ENCODE measurements around the gene ARMC2.
A peak's percentile ranks its signal among the peaks of the same experiment; 100 is the strongest.
"Not testable (repeated sequence)": the region's sequence is repeated elsewhere in the genome, so short reads cannot be mapped to it uniquely, and the experiment has no call there.

Gene ARMC2

GRCh38 chr6:108916026-108916686 is 67.9 kb downstream of the ARMC2 start:
- no peak for DNase-seq (ENCODE audit: low read depth in 2 of 2)

DNA sequence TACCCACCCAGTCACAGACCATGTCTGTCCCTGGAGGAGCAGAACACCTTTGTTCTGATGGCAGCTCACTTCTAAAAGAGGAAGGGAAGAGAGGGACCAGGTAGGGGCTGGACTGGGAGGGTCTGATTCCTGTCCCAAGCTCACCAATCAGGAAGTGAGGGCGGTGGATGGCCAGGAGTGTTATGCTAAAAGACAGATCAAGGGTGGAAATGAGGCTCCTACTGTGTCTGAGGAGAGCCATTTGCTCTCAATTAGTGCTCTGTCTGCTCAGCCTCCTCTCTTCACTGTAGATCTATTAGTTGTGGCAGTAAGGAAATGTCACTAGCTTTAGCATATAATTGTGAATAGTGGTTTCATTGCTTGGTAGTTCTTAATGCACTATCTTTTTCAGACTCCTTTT is 72.5 kb downstream of the ARMC2 start:
- no peak for DNase-seq (ENCODE audit: low read depth in 2 of 2)

DNA sequence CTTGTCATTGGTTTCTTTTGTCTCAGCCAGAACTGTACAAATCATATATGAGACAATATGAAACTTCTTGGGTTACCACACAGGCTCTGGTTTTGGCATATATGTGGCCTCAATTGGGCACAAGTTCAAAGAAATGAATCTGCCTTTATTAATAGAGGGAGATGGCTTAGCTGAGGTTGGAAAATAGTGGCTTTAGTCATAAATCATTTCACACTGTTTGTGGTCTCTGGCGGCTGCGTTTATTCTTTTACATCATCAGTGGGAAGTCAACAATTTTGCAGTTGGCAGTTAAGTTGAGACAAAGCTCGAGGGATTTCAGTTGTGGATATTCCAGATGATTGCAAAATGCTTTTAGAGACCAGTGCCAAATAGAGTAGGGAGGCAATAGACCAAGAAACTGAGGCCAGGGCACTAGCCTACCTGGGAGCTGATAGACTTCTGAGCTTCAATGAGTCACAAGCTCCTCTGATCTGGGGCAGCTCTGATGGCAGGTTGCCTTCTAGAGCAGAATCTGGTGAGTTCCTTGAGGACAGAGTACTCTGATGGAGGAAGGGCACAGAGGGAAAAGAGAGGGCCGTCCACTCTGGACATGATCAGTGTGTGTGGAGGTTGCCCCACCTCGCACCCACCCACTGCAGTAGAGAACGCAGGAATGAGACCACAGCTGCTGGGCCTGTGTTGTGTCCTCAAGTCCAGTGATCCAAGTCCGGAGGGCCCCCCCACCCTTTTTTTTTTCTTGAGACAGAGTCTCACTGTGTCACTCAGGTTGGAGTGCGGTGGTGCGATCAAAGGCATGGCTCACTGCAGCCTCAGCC is 73.5 kb downstream of the ARMC2 start:
- DNase-seq (ENCODE audit: low read depth in 2 of 2): peak; percentile 12 to 15

DNA sequence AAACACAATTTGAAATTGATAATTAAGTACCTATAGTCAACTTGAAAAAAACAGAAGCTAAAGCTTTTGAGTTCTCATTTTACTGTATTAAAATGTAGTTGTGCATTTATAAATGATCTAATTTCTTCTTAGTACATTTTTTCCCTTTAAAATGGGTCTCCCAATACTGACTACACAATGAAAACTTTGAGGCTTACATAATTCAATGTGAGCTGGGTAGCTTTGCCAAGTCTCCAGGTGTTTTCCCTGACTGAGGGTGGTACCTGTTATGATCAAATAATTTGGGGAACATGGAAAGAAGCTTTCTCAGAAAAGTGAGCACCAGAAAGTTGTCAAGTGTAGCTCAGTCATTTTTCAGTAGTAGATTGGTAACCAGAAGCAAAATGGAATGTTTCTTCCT is 74.3 kb downstream of the ARMC2 start:
- no peak for DNase-seq (ENCODE audit: low read depth in 2 of 2)

- no peak for DNase-seq (ENCODE audit: low read depth in 2 of 2)
These were observed 79.7 kb downstream of the ARMC2 start for GRCh38 chr6:108927927-108928326.

DNA sequence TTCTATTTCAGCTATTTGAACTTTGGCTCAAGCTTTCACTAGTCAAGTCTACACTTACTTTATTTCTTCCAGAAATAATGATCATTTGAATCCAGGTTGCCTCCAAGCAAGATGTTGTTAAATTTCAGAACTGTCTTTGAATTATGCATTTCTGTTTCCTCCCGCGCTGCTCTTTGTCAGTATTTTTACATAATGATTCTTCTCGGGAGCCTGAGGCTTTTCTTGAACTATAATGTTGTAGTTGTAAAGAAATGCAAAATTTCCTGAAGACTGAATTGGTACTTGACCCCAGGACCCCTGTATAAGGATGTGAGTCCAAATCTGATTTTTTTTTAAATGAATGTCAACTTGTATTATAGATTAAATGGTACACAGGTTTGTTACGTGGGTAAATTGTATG is 80.4 kb downstream of the ARMC2 start:
- DNase-seq (ENCODE audit: low read depth in 2 of 2): no peak

DNA sequence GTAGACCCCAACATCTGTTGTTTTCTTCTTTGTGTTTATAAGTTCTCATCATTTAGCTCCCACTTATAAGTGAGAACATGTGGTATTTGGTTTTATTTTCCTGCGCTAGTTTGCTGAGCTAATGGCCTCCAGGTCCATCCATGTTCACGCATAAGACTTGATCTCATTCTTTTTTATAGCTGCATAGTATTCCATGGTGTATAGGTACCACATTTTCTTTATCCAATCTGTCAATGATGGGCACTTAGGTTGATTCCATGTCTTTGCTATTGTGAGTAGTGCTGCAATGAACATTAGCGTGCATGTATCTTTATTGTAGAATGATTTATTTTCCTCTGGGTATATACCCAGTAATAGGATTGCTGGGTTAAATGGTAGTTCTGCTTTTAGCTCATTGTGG is 82.9 kb downstream of the ARMC2 start:
- DNase-seq (ENCODE audit: low read depth in 2 of 2): not testable (repeated sequence)

GRCh38 chr6:108937170-108937569 is 88.9 kb downstream of the ARMC2 start:
- DNase-seq (ENCODE audit: low read depth in 2 of 2): no peak

- no peak for DNase-seq (ENCODE audit: low read depth in 2 of 2)
These were observed 92.5 kb downstream of the ARMC2 start for GRCh38 chr6:108940741-108941140.

- DNase-seq (ENCODE audit: low read depth in 2 of 2): no peak
These were observed 93.1 kb downstream of the ARMC2 start for GRCh38 chr6:108941281-108941680.

GRCh38 chr6:108941859-108942258 is 93.6 kb downstream of the ARMC2 start:
- DNase-seq (ENCODE audit: low read depth in 2 of 2): no peak

GRCh38 chr6:108942556-108943492 is 94.6 kb downstream of the ARMC2 start:
- peak; percentile 36 to 41 for DNase-seq (ENCODE audit: low read depth in 2 of 2)

DNA sequence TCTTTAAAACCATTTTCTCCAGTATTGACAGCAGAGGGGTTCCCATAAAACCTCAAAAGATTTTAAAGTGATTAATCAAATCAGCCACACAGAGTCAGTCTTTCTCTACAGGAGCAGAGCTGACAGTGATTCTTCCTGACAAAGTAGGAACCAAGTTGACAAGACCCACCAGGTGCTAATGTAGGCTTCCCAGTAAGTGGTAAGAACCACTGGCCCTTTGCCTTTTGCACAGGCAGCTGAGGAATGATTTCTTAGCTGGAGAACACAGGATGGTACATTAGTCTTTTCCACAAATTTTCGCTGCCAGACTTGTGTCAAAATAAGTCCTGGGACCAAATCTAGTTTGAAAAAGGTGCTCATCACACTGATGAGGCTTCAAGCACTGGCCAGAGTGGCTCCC is 95.8 kb downstream of the ARMC2 start:
- DNase-seq (ENCODE audit: low read depth in 2 of 2): no peak

DNA sequence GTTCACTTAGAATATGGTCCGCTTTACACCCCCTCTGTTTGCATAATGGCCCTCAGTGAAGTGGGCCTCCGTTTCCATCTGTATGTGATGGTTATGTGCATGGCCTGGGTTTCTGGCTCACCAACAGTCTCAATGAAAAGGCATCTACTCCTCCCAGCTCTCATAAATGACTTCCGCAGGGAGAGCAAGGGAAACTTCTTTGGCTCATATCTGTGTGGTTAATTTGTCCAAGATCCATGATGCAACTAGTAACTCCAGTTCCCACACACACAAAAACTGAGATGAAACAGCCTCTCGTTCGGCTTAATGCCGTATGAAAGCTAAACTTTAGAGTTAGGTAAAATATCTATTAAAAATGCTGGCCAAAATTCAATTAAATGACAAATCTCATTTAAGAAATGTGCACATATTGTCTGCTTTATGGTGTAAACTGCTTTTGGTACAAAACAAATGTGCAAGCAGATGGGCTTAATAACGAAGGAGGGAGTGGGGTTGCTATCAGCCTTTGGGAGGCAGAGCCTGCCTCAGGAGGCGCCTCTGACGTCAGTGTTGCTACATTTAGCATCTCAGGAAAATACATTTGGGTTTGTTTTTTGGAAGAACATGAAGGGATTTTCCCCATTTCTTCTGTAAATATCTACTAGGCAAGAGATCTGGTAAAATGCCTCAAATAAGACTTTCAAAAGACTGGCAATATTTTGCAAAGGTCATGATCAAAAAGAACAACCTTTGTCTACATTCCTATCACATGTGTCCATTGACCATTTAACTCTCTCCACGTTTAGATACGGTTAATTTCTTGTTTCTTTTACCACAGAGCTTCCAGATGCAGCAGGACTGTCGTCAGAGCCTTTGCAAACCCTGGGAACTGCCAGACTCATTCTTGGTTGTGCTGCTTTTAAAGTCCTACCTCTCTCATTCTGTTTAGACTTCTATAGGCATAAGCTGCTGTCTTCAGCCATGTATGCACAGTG is 96.8 kb downstream of the ARMC2 start:
- no peak for DNase-seq (ENCODE audit: low read depth in 2 of 2)

DNA sequence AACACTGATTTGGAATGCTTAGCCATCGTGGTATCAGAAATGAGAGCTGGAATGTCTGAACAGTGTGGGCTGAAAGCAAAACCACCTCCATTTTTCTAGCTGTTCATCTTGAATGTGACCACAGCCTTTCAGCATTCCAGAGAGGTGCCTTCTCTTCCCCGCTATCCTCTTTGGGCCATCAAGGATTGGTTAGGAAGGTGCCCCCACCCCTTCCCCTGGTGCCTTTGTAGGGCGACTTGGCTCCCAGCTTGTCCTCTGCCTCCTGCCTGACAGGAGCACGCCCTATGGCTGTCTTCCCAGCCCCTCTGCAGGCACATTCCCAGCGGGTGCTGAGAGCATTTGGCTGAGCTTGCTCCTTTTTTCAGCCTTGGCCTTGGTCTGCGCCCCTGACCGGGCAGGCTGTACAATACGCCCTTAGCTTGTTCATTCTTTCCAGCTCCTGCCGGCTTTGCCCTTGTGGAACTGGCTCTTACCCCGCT is 97.5 kb downstream of the ARMC2 start:
- no peak for DNase-seq (ENCODE audit: low read depth in 2 of 2)

- DNase-seq (ENCODE audit: low read depth in 2 of 2): no peak
These were observed 98.5 kb downstream of the ARMC2 start for GRCh38 chr6:108946695-108947094.

DNA sequence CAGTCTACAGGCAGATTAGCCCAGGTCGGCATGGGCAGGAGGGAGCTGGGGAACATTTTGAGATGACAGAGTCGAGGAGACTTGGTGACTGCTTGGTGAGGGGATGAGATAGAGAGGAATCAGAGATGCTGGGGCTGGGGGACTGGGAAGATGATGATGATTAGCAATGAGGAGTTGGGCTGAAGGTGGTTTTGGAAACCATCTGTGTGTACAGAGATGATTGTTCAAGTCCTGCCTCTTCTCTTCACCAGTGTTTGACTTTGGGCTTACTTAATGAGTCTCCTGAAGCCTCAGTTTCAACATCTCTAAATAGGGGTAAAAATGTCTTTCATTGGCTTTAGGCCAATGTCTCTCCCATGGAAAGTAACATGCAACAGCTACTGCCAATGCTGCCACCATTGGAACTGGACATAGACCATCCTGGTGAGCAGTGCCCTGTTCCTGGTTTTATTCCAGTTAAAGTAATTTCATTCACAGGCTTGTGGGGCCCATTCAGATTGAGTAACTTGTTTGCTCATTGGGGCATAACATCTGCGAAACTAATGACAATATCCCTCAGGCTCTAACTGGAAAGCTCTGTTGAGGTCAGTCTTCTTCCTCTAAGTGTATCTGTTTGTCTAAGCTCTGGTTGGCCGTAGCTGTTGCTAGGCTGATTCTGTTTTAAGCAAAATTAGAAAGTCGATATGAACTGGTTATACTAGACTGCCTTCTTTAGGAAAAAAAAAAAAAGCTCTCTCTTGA is 99.1 kb downstream of the ARMC2 start:
- DNase-seq (ENCODE audit: low read depth in 2 of 2): no peak

GRCh38 chr6:108948181-108948661 is 100.0 kb downstream of the ARMC2 start:
- no peak for DNase-seq (ENCODE audit: low read depth in 2 of 2)

DNA sequence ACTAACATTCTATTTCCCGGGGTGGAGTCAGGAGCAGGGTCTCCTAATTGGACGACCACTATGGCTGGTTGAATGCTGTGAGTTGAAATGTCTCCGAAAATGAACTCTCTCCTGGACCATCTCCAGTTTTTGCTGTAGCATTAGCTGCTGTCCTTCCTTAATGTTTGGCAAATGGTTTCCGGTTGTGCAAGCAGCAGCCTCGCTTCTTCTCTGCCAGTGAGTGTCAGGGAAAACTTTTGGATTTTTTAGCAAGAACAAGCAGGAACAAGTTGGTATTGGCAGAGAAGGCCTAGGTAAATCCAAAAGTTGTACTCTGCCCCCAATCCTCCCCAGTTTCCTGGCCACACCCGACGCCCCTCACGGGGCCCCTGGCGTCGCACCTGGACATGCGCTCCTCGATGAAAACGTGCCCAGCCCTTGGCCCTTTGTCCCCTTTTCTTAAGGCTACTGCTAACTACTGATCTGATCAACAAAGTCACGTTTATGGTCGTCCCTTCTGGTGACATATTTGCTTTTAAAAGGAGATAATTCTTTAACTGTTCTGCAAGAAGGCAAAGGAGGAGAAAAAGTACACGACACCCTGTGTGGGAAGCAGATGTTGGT is 103.2 kb downstream of the ARMC2 start:
- no peak for DNase-seq (ENCODE audit: low read depth in 2 of 2)
